HG03565 (cell line): ENCODE data around the gene EWSR1.
"Not testable (repeated sequence)": the region's sequence is repeated elsewhere in the genome, so short reads cannot be mapped to it uniquely, and the experiment has no call there.

Source experiments
- ATAC-seq: cut with Tn5 transposase; IDR thresholded peaks from one replicate; pipeline ENCODE4 v1.9.1; 2021; ENCODE audit warnings: mild to moderate bottlenecking, moderate library complexity; ENCODE audit not compliant: unreplicated experiment

The EWSR1 gene

GRCh38 chr22:29245626-29246385 lies 22.3 kb upstream of the EWSR1 start:
- ATAC-seq: no peak

DNA sequence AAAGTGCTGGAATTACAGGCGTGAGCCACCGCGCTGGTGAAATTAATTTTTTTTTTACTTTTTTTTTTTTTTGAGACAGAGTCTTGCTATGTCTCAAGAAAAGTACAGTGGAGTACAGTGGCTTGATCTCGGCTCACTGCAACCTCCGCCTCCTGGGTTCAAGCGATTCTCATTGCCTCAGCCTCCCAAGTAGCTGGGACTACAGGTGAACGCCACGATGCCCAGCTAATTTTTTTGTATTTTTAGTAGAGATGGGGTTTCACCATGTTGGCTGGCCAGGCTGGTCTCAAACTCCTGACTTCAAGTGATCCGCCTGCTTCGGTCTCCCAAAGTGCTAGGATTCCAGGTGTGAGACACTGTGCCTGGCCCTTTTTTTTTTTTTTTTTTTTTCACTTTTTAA lies 20.2 kb upstream of the EWSR1 start:
- ATAC-seq: not testable (repeated sequence)

DNA sequence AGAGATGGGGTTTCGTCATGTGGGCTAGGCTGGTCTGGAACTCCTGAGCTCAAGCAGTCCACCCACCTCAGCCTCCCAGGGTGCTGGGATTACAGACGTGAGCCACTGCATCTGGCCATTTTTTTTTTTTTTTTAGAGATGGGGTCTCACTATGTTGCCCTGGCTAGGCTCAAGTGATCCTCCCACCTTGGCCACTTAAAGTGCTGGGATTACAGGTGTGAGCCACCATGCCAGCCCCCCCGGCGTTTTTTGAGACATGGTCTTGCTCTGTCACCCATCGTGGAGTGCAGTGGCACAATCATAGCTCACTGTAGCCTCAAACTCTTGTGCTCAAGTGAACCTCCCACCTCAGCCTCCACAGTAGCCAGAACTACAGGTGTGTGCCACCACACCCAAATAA lies 16.8 kb upstream of the EWSR1 start:
- no peak for ATAC-seq

- ATAC-seq: no peak
Observed at GRCh38 chr22:29251981-29252911, 15.8 kb upstream of the EWSR1 start.

GRCh38 chr22:29253561-29254285 lies 14.3 kb upstream of the EWSR1 start:
- no peak for ATAC-seq

- ATAC-seq: no peak
Observed at GRCh38 chr22:29254286-29254660, 13.8 kb upstream of the EWSR1 start.

- no peak for ATAC-seq
Observed at GRCh38 chr22:29255064-29255621, 12.9 kb upstream of the EWSR1 start.

GRCh38 chr22:29256606-29257325 lies 11.3 kb upstream of the EWSR1 start:
- ATAC-seq: no peak

DNA sequence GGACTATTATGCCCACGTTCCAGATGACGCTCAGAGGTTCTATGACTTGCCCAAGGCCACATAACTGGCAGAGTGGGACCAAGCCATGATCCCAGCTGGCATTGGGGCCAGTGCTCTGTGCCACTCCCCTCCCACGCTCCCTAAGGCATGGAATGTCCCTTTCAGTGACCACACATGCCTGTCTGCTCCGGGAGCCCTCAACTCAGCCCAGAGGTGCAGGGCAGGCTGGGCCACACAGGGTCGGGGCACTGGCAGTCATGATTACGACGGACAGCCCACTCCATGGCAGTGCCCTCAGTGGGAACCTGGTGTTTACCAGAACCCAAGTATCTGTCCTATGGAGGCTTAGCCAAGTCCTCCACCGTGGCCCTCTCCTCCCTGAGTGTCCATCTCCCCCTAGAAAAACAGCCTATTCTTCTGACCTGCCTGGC lies 10.3 kb upstream of the EWSR1 start:
- ATAC-seq: no peak

DNA sequence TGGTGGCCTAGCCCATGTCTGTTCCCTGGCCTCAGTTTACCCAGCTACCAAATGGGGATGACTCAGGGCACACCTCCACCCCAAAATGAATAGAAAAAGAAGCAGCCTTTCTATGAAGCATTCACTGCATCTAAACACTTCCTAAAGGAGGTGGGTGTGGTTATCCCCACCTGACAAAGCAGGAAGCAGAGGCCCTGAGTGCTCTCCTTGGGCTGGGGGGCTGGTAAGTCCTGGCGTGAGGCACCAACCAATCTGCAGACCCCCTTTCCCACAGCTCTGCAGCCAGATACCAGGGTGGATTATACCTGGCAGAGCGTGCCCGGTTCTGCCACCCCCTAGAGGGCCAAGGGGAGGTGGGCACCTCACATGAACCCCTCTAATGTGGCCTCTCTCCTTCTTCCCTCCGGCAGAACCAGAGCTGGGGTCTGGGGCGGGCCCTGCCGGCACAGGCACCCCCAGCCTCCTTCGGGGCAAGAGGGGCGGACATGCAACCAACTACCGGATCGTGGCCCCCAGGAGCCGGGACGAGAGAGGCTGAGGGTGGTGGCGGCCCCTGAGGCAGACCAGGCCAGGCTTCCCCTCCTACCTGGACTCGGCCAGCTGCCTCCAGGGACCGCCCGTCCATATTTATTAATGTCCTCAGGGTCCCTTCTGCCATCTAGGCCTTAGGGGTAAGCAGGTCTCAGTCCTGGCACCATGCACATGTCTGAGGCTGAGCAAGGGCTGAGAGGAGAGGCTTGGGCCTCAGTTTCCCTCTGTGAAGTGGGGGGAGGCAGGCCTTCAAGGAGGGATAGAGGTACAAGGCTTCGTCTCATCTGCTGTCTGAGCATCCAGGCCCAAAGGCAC lies 9.4 kb upstream of the EWSR1 start:
- no peak for ATAC-seq

- ATAC-seq: no peak
Observed at GRCh38 chr22:29259253-29259899, 8.7 kb upstream of the EWSR1 start.

DNA sequence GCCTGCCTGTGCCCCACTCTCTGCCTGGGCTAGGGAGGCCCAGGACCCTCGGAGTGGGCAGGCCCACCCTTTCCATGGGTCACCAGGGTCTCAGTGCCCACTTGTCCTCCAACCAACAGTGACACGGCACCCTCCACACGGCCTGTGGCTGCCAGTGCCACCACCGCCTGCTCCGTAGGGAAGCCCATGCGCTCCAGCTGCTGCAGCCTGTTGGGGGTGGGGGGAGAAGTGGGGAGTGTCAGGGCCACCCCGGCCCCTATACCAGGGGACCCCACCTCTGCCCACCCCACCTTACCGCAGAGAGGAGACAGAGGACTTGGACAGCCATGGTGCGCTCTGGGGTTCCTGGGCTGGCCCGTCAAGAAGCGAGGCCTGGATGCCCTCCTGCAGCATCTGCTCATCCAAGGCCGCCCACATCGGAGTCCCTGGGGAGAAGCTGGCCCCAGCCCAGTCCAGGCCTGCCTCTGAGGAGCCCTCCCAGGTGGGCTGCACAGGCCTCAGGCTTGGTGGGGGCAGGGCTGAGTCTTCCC lies 8.0 kb upstream of the EWSR1 start:
- ATAC-seq: no peak

GRCh38 chr22:29260601-29261315 lies 7.3 kb upstream of the EWSR1 start:
- ATAC-seq: no peak

GRCh38 chr22:29263791-29264276 lies 4.2 kb upstream of the EWSR1 start:
- ATAC-seq: no peak

- no peak for ATAC-seq
Observed at GRCh38 chr22:29265305-29265704, 2.8 kb upstream of the EWSR1 start.

DNA sequence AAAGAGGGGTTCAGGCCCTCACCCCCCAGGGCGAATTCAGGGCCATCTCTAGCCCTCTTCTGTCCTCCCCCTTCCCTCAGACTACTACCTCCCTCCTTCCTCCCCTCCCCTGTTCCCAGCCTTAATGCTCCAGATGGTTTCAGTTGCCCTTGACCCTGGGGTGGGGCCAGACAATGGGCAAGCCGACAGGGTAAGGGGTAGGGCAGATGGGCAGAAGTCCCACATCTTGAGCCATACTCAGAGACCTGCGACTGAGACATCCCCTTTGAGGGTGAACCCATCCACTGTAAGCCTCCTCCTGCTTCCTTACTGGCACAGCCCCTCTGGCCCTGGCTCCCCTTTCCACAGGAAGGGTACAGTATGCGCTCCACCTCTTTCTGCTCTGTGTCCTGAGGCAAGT lies 2.1 kb upstream of the EWSR1 start:
- ATAC-seq: no peak

DNA sequence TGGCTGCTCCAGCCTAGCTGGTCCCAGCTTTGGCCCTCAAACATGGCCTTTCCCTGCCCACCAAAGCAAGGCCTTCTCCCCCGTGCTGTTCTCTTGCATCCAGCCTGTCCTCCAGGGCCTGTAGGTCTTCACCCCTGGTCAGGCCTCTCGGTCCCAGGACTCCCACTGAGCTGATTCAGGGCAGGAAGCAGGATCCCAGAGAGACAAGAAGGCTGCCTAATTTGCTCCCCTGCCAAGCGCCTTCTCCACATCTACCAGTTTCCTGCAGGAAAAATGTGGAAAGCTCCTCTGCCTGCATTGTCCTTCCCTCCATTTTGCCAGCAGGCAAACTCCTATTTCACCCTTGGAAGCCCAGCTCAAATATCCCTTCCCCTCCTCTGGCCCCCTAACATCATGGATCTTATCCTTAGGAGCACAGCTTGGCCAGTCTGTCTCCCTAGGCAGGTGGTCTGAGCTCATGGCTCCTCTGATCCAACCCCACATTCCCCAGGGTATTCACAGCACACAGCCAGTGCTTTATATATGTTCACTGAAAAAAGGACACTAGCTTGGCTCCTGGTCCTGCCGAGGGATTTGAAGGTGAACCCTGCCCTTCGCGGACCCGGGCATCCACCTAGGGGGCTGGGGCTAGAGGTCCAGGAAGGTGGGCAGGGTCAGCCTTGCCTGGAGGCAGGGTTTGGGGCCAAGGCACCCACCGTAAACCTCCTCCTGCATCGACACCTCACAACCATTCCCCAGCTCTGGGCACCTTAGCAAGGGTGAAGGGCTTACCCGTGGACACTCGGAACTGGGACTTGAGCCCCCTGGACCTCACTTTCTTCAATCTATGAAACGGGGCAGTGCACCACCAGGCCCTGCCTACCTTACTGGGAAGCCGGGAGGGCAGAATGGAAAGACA lies 1.3 kb upstream of the EWSR1 start:
- ATAC-seq: no peak
